Ascending aorta (tissue), 2 donors: ENCODE measurements around the gene CADM1. TPM values are rescaled to one million over a fixed set of nuclear protein-coding genes. Genes with fewer than 3 reads are reported as not detected.

Experiments used
- DNase-seq, 2 donors: peaks; one replicate each; pipeline ENCODE4 v3.0.0-alpha.2; 2019; ENCODE audit warnings: low spot score in 2 of 2
- H3K27ac ChIP-seq, 2 donors: fragments of 200-600 bp; sonication (generic); one replicate each; pipeline ENCODE4 v1.5.1; 2016 to 2017; ENCODE audit warnings: mild to moderate bottlenecking in 1 of 2
- H3K27me3 ChIP-seq: fragments of 200-600 bp; sonication (generic); one replicate; pipeline ENCODE4 v1.5.1; 2017
- H3K36me3 ChIP-seq, 2 donors: fragments of 200-600 bp; sonication (generic); one replicate each; pipeline ENCODE4 v1.5.1; 2016
- H3K4me1 ChIP-seq, 2 donors: fragments of 200-600 bp; sonication (generic); one replicate each; pipeline ENCODE4 v1.5.1; 2016 to 2017; ENCODE audit warnings: mild to moderate bottlenecking in 1 of 2
- H3K4me3 ChIP-seq, 2 donors: fragments of 200-600 bp; sonication (generic); one replicate each; pipeline ENCODE4 v1.5.1; 2016 to 2017; ENCODE audit warnings: mild to moderate bottlenecking in 1 of 2
- H3K9me3 ChIP-seq, 2 donors: fragments of 200-600 bp; sonication (generic); one replicate each; pipeline ENCODE4 v1.5.1; 2016
- intact Hi-C: fragments of 100-400 bp; cut with DNase I; formaldehyde crosslinking; loops from one replicate; pipeline ENCODE4 v1.15.1; 2023
- total RNA-seq: library from RNA; depleted of rRNA; stranded (reverse); fragments of >200 nt; gene quantifications from one replicate; pipeline ENCODE4 v1.1.0, GENCODE V29; 2016
- TF ChIP-seq, protein P1 (sequence below), 3 experiments: fragments of 200-600 bp in 2 of 3; fragments of 450-650 bp in 1 of 3; sonication (generic) in 2 of 3; IDR thresholded peaks; one replicate each; pipeline ENCODE4 v1.5.1; 2016 to 2019; ENCODE audit warnings: antibody characterized with exemption in 3 of 3, mild to moderate bottlenecking in 1 of 3, moderate library complexity in 1 of 3

The CADM1 gene
- total RNA-seq, 1 donor from 2014 or later = 2.4 TPM

DNA sequence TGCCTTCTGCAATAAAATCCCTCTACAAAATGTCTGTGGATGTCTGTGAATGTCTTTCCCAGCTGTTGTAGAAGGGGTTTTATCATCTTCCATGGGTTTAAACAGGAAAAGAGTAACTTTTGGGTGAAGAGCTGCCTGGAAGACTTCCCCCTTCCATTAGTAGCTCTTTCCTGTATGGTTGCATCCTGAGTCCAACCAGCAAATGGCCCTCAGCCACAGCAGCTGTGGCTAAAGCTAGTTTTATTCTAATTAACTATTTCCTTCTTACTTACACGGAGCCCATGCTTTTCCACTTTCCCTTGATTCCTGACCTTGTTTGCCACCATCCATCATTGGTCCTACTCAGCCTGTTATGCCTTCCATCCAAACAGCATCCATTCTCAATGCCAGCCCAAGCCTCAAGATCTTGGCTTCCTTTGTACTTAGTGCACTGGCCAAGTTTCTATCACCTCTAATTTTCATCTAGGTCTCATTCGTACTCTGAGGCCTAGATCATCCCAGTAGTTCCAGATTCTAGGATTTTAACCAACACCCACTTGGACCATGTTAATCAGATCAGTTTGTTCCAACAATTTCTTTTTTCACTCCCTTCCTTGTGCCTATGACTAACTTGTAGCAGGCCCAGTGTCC lies 41.5 kb upstream of the CADM1 start:
- Histone ChIP-seq H3K27ac (no peak overlapping the region), H3K27me3 (no peaks in the 10 kb centered on the region), H3K36me3 (no peaks in the 10 kb centered on the region), H3K4me3 (no peak overlapping the region), H3K9me3 (no peaks in the 10 kb centered on the region), H3K4me1 (no peaks in the 10 kb centered on the region)
- DNase-seq = no peak
- TF ChIP-seq, protein P1, sequence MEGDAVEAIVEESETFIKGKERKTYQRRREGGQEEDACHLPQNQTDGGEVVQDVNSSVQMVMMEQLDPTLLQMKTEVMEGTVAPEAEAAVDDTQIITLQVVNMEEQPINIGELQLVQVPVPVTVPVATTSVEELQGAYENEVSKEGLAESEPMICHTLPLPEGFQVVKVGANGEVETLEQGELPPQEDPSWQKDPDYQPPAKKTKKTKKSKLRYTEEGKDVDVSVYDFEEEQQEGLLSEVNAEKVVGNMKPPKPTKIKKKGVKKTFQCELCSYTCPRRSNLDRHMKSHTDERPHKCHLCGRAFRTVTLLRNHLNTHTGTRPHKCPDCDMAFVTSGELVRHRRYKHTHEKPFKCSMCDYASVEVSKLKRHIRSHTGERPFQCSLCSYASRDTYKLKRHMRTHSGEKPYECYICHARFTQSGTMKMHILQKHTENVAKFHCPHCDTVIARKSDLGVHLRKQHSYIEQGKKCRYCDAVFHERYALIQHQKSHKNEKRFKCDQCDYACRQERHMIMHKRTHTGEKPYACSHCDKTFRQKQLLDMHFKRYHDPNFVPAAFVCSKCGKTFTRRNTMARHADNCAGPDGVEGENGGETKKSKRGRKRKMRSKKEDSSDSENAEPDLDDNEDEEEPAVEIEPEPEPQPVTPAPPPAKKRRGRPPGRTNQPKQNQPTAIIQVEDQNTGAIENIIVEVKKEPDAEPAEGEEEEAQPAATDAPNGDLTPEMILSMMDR (IDR thresholded peaks at IDR 0.05) = no peak
- intact Hi-C loops = no loop called here

DNA sequence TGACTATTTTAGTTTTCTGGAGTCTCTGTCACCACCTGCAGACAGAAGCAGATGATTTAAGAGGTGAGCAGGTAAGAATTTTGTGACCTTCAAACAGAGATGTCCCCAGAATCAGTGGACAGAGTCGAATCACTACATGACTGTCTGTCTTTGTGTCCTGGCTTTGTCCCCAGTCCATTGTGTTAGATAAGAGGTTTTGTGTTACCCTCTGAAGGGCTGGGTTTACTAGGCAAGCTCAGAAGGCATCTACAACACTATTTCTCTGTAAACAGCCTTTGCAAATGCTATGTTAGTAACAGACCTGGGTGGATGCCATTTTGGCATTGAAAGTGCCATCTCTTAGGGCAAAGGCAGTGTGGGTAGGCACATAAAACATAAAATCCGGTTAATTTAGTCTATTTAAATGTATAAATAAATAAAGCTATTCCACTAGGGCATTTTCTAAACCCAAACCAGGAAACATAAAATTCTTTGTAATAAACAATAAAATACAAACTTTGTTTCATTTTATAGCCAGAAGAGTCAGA lies 40.3 kb upstream of the CADM1 start:
- TF ChIP-seq, protein P1 (IDR thresholded peaks at IDR 0.05) = no peak
- H3K36me3 ChIP-seq = no peaks in the 10 kb centered on the region
- intact Hi-C loops = no loop called here
- H3K27me3 ChIP-seq = no peaks in the 10 kb centered on the region
- H3K4me1 ChIP-seq = no peaks in the 10 kb centered on the region
- no peak overlapping the region for H3K4me3 ChIP-seq
- DNase-seq = no peak
- no peak overlapping the region for H3K27ac ChIP-seq
- no peaks in the 10 kb centered on the region for H3K9me3 ChIP-seq

DNA sequence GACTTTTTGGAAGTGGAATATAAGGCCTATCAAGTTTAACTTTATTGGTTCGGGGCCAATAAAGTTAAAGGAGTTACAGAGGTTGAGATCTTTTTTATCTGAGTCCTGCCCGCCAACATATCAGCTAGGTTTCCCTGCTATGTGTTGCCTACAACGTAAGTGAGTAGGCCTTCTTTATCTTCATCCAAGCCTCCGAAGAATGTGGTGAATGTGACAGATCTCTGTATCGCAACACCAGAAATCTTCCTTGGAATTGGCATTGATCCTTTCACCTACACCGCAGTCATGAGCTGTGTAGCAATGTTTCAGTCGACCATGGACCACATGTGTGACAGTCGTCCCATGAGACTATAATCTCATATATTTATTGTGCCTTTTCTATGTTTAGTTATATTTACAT lies 37.3 kb upstream of the CADM1 start:
- no peak overlapping the region for H3K27ac ChIP-seq
- no peak overlapping the region for H3K4me3 ChIP-seq
- DNase-seq = no peak
- TF ChIP-seq, protein P1 (IDR thresholded peaks at IDR 0.05) = no peak
- H3K36me3 ChIP-seq = no peaks in the 10 kb centered on the region
- H3K27me3 ChIP-seq = no peaks in the 10 kb centered on the region
- no peaks in the 10 kb centered on the region for H3K9me3 ChIP-seq
- intact Hi-C loops = no loop called here
- H3K4me1 ChIP-seq = no peaks in the 10 kb centered on the region

DNA sequence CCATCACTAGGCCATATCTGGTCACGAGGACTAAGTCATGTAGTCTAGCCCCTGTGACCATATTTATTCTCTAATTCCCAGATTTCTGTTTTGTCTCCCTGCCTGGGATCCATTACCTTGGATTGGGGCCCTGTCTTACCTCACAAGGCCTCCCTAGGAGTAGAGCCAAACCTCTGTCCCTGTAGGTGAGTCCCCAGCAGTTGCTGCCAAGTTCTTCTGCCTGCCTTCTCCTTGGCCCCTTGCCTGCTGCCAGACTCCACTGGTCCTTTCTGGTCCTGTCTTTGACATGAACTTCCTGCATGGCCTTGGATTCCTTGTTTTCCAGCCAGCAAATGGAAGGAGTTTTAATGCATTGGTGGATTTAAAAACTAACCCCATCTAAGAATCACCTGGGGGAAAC lies 35.6 kb upstream of the CADM1 start:
- H3K4me3 ChIP-seq = no peak overlapping the region
- no peak for DNase-seq
- intact Hi-C loops = no loop called here
- no peak overlapping the region for H3K27ac ChIP-seq
- TF ChIP-seq, protein P1 (IDR thresholded peaks at IDR 0.05) = no peak
- H3K9me3 ChIP-seq = no peaks in the 10 kb centered on the region
- no peaks in the 10 kb centered on the region for H3K4me1 ChIP-seq
- H3K27me3 ChIP-seq = no peaks in the 10 kb centered on the region
- H3K36me3 ChIP-seq = no peaks in the 10 kb centered on the region

DNA sequence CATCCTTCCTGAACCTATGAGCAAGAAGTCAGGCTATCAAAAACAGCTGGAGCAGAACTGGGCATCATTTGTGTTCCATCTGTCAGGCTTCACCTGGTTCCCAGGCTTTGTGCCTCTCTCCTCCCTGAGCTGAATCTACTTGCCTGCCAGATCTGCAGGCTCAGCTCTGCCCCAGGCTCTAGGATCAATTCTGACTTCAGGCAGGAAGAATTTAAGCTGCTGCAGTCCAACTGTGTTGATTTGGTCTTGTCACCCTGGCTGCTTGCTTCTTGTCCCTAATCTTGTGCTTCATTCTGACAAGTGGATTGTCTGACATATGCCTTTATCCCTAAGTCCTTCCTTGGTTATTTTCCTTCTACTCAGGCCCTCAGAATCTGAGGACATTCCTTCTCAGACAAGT lies 31.6 kb upstream of the CADM1 start:
- Histone ChIP-seq H3K9me3 (no peaks in the 10 kb centered on the region), H3K36me3 (no peaks in the 10 kb centered on the region), H3K27me3 (no peaks in the 10 kb centered on the region), H3K4me1 (no peaks in the 10 kb centered on the region), H3K4me3 (no peak overlapping the region), H3K27ac (no peak overlapping the region)
- intact Hi-C loops = no loop called here
- TF ChIP-seq, protein P1 (IDR thresholded peaks at IDR 0.05) = no peak
- DNase-seq = no peak

DNA sequence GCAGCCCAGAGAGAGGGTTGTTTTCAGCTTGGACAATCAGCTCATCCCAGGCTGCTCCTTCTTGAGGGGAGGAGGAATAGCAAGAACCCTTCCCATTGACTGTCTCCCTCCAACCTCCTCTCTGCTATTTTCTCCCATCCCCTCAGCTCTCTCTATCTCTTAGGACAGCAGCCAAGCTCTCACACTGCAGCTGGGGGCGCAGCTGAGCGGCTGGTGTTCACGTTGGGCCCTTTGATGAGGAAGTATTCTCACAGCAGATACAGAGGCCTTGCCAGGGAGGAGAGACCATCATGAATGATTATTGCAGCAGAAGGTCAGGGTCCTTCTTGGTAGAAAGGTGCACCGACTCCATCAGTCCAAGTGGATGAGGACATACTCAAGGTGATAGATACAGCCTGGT lies 26.5 kb upstream of the CADM1 start:
- H3K27me3 ChIP-seq = no peaks in the 10 kb centered on the region
- no peak overlapping the region for H3K27ac ChIP-seq
- H3K4me3 ChIP-seq = no peak overlapping the region
- DNase-seq = no peak
- no peaks in the 10 kb centered on the region for H3K9me3 ChIP-seq
- intact Hi-C loops = no loop called here
- no peaks in the 10 kb centered on the region for H3K4me1 ChIP-seq
- TF ChIP-seq, protein P1 (IDR thresholded peaks at IDR 0.05) = no peak
- H3K36me3 ChIP-seq = no peaks in the 10 kb centered on the region
